ENCODE data around the gene CCNY. TPM values are rescaled to one million over a fixed set of nuclear protein-coding genes. Genes with fewer than 3 reads are reported as not detected.

CCNY gene
- total RNA-seq, 2 experiments from 2014 or later = 37.0 to 55.8 TPM

GRCh38 chr10:35356725-35357092 lies 20.4 kb downstream of the CCNY start:
- Histone ChIP-seq H2AFZ (ENCODE audit: low read length) (no peak overlapping the region), H3K4me3 (ENCODE audit: low read depth, low read length, poor library complexity, severe bottlenecking) (no peak overlapping the region), H3K4me1 (ENCODE audit: insufficient read depth, low read length, poor library complexity, severe bottlenecking) (peaks cover 30% of the 10 kb centered on the region), H3K9me2 (ENCODE audit: insufficient read depth, low read length) (no peaks in the 10 kb centered on the region), H3K36me3 (ENCODE audit: insufficient read depth, low read length) (no peaks in the 10 kb centered on the region), H4K20me1 (ENCODE audit: insufficient read depth, low read length) (peaks cover 31% of the 10 kb centered on the region; the same call in 1 of the 2 replicates), H3K27ac (ENCODE audit: low read depth, low read length, poor library complexity, severe bottlenecking) (no peak overlapping the region), H3K79me2 (ENCODE audit: insufficient read depth, low read depth, low read length) (peaks cover 58% of the 10 kb centered on the region), H3K9me3 (ENCODE audit: low read length) (no peaks in the 10 kb centered on the region), H3K4me2 (ENCODE audit: low read length) (no peak overlapping the region)
- ChIA-PET CTCF (ENCODE audit: unreplicated experiment) (no interaction called here), POLR2A (interaction anchor here (0.9 kb wide), 1 partner anchor 31 kb away, joined by 5 read pairs; no protein-coding TSS in a partner anchor)
- no peak for DNase-seq (ENCODE audit: low spot score)
- intact Hi-C loops (cut with micrococcal nuclease; ENCODE audit: unreplicated experiment) = no loop called here
- BruUV-seq (replicated peaks) = no TSS peak
- no peak for TF ChIP-seq EZH2phosphoT487 (IDR thresholded peaks at IDR 0.05; ENCODE audit: borderline replicate concordance, low read depth, low read length)
- no peak for TF ChIP-seq CTCF (conservative IDR thresholded peaks at IDR 0.05; ENCODE audit: low read length)

GRCh38 chr10:35359056-35359455 lies 22.7 kb downstream of the CCNY start:
- Histone ChIP-seq H2AFZ (ENCODE audit: low read length) (no peak overlapping the region), H3K27ac (ENCODE audit: low read depth, low read length, poor library complexity, severe bottlenecking) (no peak overlapping the region), H3K36me3 (ENCODE audit: insufficient read depth, low read length) (no peaks in the 10 kb centered on the region), H3K4me3 (ENCODE audit: low read depth, low read length, poor library complexity, severe bottlenecking) (no peak overlapping the region), H3K9me2 (ENCODE audit: insufficient read depth, low read length) (no peaks in the 10 kb centered on the region), H3K9me3 (ENCODE audit: low read length) (no peaks in the 10 kb centered on the region), H3K79me2 (ENCODE audit: insufficient read depth, low read depth, low read length) (peaks cover 43% of the 10 kb centered on the region), H3K4me2 (ENCODE audit: low read length) (no peak overlapping the region), H4K20me1 (ENCODE audit: insufficient read depth, low read length) (peaks cover 27% of the 10 kb centered on the region; the same call in 1 of the 2 replicates), H3K4me1 (ENCODE audit: insufficient read depth, low read length, poor library complexity, severe bottlenecking) (peaks cover 9% of the 10 kb centered on the region)
- intact Hi-C loops (cut with micrococcal nuclease; ENCODE audit: unreplicated experiment) = no loop called here
- DNase-seq (ENCODE audit: low spot score) = no peak
- BruUV-seq (replicated peaks) = no TSS peak
- TF ChIP-seq CTCF (conservative IDR thresholded peaks at IDR 0.05; ENCODE audit: low read length) = no peak
- no peak for TF ChIP-seq EZH2phosphoT487 (IDR thresholded peaks at IDR 0.05; ENCODE audit: borderline replicate concordance, low read depth, low read length)
- ChIA-PET CTCF (ENCODE audit: unreplicated experiment) (no interaction called here), POLR2A (interaction anchor here (0.7 kb wide), 1 partner anchor 370 kb away, joined by 3 read pairs; no protein-coding TSS in a partner anchor)

GRCh38 chr10:35359873-35360272 lies 23.6 kb downstream of the CCNY start:
- H3K9me2 ChIP-seq (ENCODE audit: insufficient read depth, low read length) = no peaks in the 10 kb centered on the region
- TF ChIP-seq EZH2phosphoT487 (IDR thresholded peaks at IDR 0.05; ENCODE audit: borderline replicate concordance, low read depth, low read length) (no peak), CTCF (conservative IDR thresholded peaks at IDR 0.05; ENCODE audit: low read length) (no peak)
- DNase-seq (ENCODE audit: low spot score) = no peak
- no peak overlapping the region for H3K4me3 ChIP-seq (ENCODE audit: low read depth, low read length, poor library complexity, severe bottlenecking)
- POLR2A ChIA-PET = interaction anchor here (0.7 to 1.3 kb wide), 4 partner anchors 9 to 369 kb away, joined by 3 to 4 read pairs (median 3); no protein-coding TSS in a partner anchor
- no TSS peak for BruUV-seq (replicated peaks)
- CTCF ChIA-PET (ENCODE audit: unreplicated experiment) = no interaction called here
- no peak overlapping the region for H3K27ac ChIP-seq (ENCODE audit: low read depth, low read length, poor library complexity, severe bottlenecking)
- H3K9me3 ChIP-seq (ENCODE audit: low read length) = no peaks in the 10 kb centered on the region
- H4K20me1 ChIP-seq (ENCODE audit: insufficient read depth, low read length) = peaks cover 27% of the 10 kb centered on the region; the same call in 1 of the 2 replicates
- intact Hi-C loops (cut with micrococcal nuclease; ENCODE audit: unreplicated experiment) = no loop called here
- no peak overlapping the region for H2AFZ ChIP-seq (ENCODE audit: low read length)
- peaks cover 8% of the 10 kb centered on the region for H3K4me1 ChIP-seq (ENCODE audit: insufficient read depth, low read length, poor library complexity, severe bottlenecking)
- H3K36me3 ChIP-seq (ENCODE audit: insufficient read depth, low read length) = no peaks in the 10 kb centered on the region
- no peak overlapping the region for H3K4me2 ChIP-seq (ENCODE audit: low read length)
- peaks cover 41% of the 10 kb centered on the region for H3K79me2 ChIP-seq (ENCODE audit: insufficient read depth, low read depth, low read length)

Data from OCI-LY7 (cell line).